Measurements from ENCODE around the gene MTOR.

DNA sequence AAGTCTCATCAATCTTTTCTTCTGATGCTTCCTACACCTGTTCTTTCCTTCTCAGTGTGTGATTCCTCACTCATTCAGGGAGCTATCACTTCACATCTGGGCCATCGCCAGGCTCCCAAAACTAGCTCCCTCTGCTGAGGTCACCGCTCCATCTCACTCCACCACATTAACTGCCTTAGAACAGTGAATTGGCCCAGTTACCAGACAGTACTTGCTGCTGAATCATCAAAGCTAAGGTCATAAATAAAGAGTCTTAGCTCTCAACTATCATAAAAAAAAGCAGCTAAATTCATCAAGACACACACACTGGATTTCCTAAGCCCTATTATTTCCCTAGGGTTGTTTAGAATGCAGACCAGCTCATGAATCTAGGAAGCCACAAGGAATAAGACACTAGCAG, 183.7 kb downstream of the MTOR start:
- TF ChIP-seq, protein P1, sequence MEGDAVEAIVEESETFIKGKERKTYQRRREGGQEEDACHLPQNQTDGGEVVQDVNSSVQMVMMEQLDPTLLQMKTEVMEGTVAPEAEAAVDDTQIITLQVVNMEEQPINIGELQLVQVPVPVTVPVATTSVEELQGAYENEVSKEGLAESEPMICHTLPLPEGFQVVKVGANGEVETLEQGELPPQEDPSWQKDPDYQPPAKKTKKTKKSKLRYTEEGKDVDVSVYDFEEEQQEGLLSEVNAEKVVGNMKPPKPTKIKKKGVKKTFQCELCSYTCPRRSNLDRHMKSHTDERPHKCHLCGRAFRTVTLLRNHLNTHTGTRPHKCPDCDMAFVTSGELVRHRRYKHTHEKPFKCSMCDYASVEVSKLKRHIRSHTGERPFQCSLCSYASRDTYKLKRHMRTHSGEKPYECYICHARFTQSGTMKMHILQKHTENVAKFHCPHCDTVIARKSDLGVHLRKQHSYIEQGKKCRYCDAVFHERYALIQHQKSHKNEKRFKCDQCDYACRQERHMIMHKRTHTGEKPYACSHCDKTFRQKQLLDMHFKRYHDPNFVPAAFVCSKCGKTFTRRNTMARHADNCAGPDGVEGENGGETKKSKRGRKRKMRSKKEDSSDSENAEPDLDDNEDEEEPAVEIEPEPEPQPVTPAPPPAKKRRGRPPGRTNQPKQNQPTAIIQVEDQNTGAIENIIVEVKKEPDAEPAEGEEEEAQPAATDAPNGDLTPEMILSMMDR (IDR thresholded peaks at IDR 0.05), result no peak
- TF ChIP-seq POLR2AphosphoS5 (IDR thresholded peaks at IDR 0.05; ENCODE audit: insufficient read depth in 1 of 2, low read depth in 1 of 2), result no peak

Measured in vagina (tissue), 2 donors.